ENCODE measurements around the gene CFAP46. TPM values are rescaled to one million over a fixed set of nuclear protein-coding genes. Genes with fewer than 3 reads are reported as not detected.
A peak's percentile ranks its signal among the peaks of the same experiment; 100 is the strongest.
"Not testable (repeated sequence)": the region's sequence is repeated elsewhere in the genome, so short reads cannot be mapped to it uniquely, and the experiment has no call there.

Gene CFAP46
- total RNA-seq, 2 donors from 2014 or later = 0.35 to 1.5 TPM

DNA sequence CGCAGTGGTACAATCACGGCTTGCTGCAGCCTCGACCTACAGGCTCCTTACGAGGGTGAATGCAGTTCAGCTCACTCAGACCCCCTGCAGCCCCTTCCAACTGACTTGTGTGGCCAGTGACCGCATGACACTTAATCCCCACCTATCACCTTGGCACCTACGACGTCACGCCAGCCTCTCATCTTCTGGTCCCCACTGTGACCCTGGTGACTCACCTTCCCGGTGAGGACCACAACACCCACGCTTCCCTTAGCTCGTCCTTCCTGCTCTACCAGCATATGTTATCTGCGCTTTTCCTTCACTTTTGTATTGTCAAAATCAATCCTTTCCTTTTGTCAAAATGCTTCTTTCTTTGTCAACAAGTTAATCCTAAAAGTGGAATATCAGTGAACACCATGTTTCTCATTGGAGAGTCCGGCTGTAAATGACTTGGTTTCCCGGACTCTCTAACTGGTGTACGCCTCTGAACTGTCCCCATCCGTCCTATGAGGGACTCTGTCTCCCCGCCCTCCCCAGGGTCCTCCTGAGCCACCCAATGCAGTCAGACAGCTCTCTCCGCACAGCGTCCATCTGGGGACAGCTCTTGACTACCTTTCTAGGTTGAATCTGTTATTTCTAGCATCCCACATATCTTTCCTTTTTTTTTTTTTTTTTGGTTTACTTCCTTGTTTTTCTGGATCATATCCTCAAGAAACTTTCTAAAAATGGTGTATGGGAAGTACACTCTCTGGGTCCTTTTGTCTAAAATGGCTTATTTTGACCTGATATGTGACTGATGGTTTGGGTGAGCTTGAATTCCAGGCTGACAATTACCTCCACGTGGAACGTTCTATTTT is 37.3 kb downstream of the CFAP46 start:
- H3K36me3 ChIP-seq = no peaks in the 10 kb centered on the region
- H3K4me3 ChIP-seq = no peak overlapping the region
- H3K9me3 ChIP-seq = peaks cover 0 to 6% of the 10 kb centered on the region in 2 donors
- DNase-seq (ENCODE audit: low spot score) = no peak
- no peaks in the 10 kb centered on the region for H3K4me1 ChIP-seq
- TF ChIP-seq, protein P1, sequence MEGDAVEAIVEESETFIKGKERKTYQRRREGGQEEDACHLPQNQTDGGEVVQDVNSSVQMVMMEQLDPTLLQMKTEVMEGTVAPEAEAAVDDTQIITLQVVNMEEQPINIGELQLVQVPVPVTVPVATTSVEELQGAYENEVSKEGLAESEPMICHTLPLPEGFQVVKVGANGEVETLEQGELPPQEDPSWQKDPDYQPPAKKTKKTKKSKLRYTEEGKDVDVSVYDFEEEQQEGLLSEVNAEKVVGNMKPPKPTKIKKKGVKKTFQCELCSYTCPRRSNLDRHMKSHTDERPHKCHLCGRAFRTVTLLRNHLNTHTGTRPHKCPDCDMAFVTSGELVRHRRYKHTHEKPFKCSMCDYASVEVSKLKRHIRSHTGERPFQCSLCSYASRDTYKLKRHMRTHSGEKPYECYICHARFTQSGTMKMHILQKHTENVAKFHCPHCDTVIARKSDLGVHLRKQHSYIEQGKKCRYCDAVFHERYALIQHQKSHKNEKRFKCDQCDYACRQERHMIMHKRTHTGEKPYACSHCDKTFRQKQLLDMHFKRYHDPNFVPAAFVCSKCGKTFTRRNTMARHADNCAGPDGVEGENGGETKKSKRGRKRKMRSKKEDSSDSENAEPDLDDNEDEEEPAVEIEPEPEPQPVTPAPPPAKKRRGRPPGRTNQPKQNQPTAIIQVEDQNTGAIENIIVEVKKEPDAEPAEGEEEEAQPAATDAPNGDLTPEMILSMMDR (IDR thresholded peaks at IDR 0.05) = no peak
- no peak overlapping the region for H3K27ac ChIP-seq
- H3K27me3 ChIP-seq = no peaks in the 10 kb centered on the region

DNA sequence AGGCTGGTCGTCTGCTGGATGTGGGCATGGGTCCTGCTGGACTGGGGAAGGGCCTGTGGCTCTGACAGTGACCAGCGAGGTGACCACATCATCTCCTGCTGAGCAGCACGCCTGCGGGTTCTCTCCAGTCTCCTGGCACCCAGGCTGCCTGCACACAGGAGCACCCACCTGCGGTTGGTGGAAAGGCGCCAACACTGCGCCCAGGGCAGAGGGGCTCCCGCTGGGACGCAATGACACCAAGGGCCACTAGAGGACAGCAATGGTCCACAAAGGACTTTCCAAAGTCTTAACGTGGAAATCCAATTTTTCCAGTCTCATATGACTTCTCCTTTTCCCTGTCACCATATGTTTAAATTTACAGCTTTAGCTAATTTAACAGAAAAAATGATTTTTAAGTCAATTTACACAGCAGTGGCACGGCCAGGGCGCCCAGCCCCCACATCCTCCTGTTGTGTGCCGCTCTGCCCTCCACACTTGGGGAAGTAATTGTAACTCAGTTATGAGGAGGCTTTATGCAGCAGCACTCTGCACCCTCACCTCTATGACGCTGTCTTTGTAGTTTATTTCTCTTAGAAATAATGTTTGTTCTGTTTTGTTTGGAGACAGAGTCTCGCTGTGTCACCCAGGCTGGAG is 38.1 kb downstream of the CFAP46 start:
- H3K27me3 ChIP-seq = no peaks in the 10 kb centered on the region

DNA sequence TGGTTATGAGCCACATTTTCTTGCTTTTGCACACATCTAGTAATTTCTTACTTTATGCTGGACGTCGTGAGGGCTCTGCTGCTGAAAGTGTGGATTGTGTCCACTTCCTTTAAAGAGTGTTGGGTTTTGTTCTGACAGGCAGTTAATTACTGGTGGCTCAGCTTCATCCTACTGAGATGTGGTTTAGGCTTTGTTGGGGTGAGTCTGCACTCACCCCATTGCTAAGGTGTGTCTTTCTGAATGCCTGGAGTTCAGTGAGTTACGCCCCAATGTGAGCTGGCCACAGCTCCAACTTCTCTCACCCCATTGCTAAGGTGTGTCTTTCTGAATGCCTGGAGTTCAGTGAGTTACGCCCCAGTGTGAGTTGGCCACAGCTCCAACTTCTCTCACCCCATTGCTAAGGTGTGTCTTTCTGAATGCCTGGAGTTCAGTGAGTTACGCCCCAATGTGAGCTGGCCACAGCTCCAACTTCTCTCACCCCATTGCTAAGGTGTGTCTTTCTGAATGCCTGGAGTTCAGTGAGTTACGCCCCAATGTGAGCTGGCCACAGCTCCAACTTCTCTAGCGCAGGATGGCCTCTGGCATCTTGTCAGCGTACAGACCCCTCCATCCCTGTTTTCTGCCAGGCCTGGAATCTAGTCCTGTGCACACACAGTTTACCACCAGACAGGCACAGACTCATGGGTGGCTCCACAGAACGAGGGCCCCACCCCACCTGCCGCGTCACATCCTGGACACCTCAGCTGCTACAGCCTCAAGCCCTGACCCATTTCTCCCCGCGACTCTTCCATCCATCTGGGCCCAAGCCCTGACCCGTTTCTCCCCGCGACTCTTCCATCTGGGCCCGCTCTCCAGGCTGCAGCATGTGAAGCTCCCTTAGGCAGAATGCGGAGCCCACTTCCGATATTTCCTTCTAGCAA is 39.5 kb downstream of the CFAP46 start:
- H3K9me3 ChIP-seq; H3K27me3 ChIP-seq; DNase-seq (ENCODE audit: low spot score); H3K27ac ChIP-seq; H3K4me3 ChIP-seq; H3K36me3 ChIP-seq; H3K4me1 ChIP-seq: not testable (repeated sequence)

More for the DNA sequence above, 38.1 kb downstream of the CFAP46 start:
- Histone ChIP-seq H3K36me3 (no peaks in the 10 kb centered on the region), H3K4me3 (no peak overlapping the region), H3K9me3 (peaks cover 0 to 6% of the 10 kb centered on the region in 2 donors), H3K4me1 (no peaks in the 10 kb centered on the region), H3K27ac (no peak overlapping the region)
- TF ChIP-seq, protein P1 (IDR thresholded peaks at IDR 0.05) = peak; percentile 30 to 72
- no peak for DNase-seq (ENCODE audit: low spot score)

GRCh38 chr10:132901351-132901750 is 41.0 kb downstream of the CFAP46 start:
- H3K4me3 ChIP-seq = no peak overlapping the region
- H3K36me3 ChIP-seq = no peaks in the 10 kb centered on the region
- H3K27ac ChIP-seq = no peak overlapping the region
- no peaks in the 10 kb centered on the region for H3K27me3 ChIP-seq
- TF ChIP-seq, protein P1 (IDR thresholded peaks at IDR 0.05) = no peak
- H3K4me1 ChIP-seq = no peaks in the 10 kb centered on the region
- no peak for DNase-seq (ENCODE audit: low spot score)
- peaks cover 0 to 6% of the 10 kb centered on the region in 2 donors for H3K9me3 ChIP-seq

DNA sequence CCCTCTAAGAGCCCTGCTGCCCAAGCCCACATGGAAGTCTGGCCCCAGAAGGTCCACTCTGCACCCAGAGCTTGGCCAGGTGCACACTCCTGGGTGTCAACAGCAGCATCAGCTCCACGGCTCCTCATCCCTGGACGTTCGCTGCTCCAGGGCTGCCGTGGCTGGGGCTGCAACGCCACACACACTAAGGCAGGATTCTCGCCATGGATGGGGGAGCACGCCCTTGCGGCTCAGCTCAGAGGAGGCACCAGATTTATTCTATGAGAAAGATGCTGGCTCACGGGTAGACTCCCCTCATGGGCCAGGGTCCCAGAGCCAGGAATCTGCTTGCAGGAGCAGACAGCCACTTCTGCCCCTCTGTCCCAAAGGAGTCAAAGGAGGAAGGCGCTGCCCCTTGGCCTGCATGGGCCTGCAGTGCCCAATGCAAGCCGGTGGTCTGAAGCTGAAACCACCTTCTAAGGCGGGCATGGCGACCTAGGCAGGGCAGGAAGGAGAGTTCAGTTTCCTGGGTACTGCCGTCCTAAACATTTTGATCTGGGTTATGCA is 42.1 kb downstream of the CFAP46 start:
- DNase-seq (ENCODE audit: low spot score) = no peak
- TF ChIP-seq, protein P1 (IDR thresholded peaks at IDR 0.05) = no peak
- H3K4me1 ChIP-seq = no peaks in the 10 kb centered on the region
- H3K27ac ChIP-seq = no peak overlapping the region
- no peak overlapping the region for H3K4me3 ChIP-seq
- no peaks in the 10 kb centered on the region for H3K9me3 ChIP-seq
- H3K27me3 ChIP-seq = no peaks in the 10 kb centered on the region
- H3K36me3 ChIP-seq = no peaks in the 10 kb centered on the region
